Mammary epithelial cell (primary cell): Measurements from ENCODE around the gene PLIN4.

Experiments
- EZH2 ChIP-seq: IDR thresholded peaks from 2 replicates; pipeline ENCODE4 v1.6.1; 2012; ENCODE audit warnings: low read length, inconsistent platforms, borderline replicate concordance
- TF ChIP-seq, protein P1 (sequence below), 2 donors: IDR thresholded peaks in 1 of 2; conservative IDR thresholded peaks in 1 of 2; 2 replicates each; pipeline ENCODE4 v1.5.1; 2011 to 2012; ENCODE audit warnings: inconsistent platforms in 2 of 2, low read length in 2 of 2, mild to moderate bottlenecking in 2 of 2, control low read depth in 1 of 2, low read depth in 1 of 2; ENCODE audit not compliant: insufficient read depth in 1 of 2; ENCODE audit errors: extremely low read depth in 1 of 2

DNA sequence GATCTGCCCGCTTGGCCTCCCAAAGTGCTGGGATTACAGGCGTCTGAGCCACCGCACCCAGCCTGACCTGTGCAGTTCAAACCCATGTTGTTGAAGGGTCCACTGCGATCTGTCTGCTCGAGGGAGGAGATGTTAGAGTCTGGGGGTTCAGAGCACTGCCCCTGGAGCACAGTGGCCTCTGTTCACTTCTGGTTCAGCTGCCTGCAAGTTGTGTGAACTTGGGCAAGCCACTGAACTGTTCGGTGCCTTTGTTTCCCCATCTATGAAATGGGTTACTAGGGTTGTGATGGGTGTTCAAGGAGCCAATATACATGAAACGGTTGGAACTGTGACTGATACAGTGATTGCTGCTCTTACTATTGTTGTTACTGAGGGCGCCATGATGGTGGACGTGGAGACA, 15.0 kb upstream of the PLIN4 start:
- TF ChIP-seq, protein P1, sequence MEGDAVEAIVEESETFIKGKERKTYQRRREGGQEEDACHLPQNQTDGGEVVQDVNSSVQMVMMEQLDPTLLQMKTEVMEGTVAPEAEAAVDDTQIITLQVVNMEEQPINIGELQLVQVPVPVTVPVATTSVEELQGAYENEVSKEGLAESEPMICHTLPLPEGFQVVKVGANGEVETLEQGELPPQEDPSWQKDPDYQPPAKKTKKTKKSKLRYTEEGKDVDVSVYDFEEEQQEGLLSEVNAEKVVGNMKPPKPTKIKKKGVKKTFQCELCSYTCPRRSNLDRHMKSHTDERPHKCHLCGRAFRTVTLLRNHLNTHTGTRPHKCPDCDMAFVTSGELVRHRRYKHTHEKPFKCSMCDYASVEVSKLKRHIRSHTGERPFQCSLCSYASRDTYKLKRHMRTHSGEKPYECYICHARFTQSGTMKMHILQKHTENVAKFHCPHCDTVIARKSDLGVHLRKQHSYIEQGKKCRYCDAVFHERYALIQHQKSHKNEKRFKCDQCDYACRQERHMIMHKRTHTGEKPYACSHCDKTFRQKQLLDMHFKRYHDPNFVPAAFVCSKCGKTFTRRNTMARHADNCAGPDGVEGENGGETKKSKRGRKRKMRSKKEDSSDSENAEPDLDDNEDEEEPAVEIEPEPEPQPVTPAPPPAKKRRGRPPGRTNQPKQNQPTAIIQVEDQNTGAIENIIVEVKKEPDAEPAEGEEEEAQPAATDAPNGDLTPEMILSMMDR (conservative IDR thresholded peaks at IDR 0.05 in 1 of 2, IDR thresholded peaks at IDR 0.05 in 1 of 2; ENCODE audit: extremely low read depth in 1 of 2, insufficient read depth in 1 of 2, low read depth in 1 of 2, low read length in 2 of 2): no peak
- TF ChIP-seq EZH2: no peak
